ENCODE measurements around the gene PDLIM7. TPM values are rescaled to one million over a fixed set of nuclear protein-coding genes. Genes with fewer than 3 reads are reported as not detected.

PDLIM7 gene
- total RNA-seq, 1 donor: 91.4 TPM

DNA sequence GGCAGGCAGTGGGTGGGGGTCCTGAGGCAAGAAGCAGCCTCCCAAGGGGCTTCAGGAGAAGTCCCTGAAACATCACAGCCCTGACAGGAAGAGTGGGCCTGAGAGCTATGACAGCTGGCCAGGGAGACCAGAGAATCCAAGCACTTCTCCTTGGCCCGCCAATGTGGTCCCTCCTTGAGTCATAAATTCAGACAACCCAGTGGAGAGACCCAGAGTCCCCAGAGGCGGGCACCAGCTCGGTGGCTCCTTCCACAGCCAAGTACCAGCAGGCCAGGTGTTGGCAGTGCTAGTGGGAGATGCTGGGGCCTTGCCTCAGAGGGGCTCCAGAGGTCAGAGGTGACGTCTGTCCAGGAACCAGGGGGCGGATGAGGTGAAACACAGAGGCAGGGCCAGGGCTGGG is 13.8 kb upstream of the PDLIM7 start:
- TF ChIP-seq, protein P1, sequence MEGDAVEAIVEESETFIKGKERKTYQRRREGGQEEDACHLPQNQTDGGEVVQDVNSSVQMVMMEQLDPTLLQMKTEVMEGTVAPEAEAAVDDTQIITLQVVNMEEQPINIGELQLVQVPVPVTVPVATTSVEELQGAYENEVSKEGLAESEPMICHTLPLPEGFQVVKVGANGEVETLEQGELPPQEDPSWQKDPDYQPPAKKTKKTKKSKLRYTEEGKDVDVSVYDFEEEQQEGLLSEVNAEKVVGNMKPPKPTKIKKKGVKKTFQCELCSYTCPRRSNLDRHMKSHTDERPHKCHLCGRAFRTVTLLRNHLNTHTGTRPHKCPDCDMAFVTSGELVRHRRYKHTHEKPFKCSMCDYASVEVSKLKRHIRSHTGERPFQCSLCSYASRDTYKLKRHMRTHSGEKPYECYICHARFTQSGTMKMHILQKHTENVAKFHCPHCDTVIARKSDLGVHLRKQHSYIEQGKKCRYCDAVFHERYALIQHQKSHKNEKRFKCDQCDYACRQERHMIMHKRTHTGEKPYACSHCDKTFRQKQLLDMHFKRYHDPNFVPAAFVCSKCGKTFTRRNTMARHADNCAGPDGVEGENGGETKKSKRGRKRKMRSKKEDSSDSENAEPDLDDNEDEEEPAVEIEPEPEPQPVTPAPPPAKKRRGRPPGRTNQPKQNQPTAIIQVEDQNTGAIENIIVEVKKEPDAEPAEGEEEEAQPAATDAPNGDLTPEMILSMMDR (IDR thresholded peaks at IDR 0.05; ENCODE audit: insufficient read depth, low read length): no peak
- no peak for DNase-seq (ENCODE audit: low read depth)
- no peak overlapping the region for H3K4me3 ChIP-seq (ENCODE audit: low read depth, low read length)

DNA sequence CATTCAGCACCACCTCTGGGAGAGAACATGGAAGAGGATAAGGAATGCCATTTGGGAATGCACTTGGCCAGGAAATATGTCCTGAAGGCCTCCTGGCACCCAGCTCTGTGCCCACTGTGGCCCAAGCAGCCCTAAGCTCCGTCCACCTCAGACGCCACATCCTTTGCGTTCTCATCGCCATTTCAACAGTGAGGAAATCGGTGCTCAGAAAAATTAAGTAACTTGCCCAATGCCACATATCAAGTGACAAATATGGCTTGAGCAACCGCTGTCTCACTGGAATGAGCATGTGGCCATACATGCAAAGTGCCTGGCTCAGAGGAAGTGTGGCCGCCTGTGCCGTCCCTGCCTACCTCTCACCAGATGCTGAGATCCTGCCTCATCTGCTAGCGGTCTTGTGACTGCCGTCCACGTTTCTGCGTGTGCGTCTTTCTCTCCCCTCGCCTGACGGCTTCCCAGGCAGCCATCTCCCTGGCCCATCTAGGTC is 13.2 kb upstream of the PDLIM7 start:
- no peak for DNase-seq (ENCODE audit: low read depth)
- H3K4me3 ChIP-seq (ENCODE audit: low read depth, low read length): no peak overlapping the region
- TF ChIP-seq, protein P1 (IDR thresholded peaks at IDR 0.05; ENCODE audit: insufficient read depth, low read length): no peak

- no peak for DNase-seq (ENCODE audit: low read depth)
- TF ChIP-seq, protein P1 (IDR thresholded peaks at IDR 0.05; ENCODE audit: insufficient read depth, low read length): no peak
- no peak overlapping the region for H3K4me3 ChIP-seq (ENCODE audit: low read depth, low read length)
Measured at GRCh38 chr5:177509991-177510566, 12.7 kb upstream of the PDLIM7 start.

- no peak within 1 kb of the TSS for H3K4me3 ChIP-seq (ENCODE audit: low read depth, low read length)
- DNase-seq (ENCODE audit: low read depth): no peak
- TF ChIP-seq, protein P1 (IDR thresholded peaks at IDR 0.05; ENCODE audit: insufficient read depth, low read length): no peak
Measured at GRCh38 chr5:177509381-177509951, 12.1 kb upstream of the PDLIM7 start, which contains the start of gene DOK3. Gene DOK3, minus strand, starts transcription at chr5:177509826. Its CDS starts 286 bp downstream, at chr5:177509540.

DNA sequence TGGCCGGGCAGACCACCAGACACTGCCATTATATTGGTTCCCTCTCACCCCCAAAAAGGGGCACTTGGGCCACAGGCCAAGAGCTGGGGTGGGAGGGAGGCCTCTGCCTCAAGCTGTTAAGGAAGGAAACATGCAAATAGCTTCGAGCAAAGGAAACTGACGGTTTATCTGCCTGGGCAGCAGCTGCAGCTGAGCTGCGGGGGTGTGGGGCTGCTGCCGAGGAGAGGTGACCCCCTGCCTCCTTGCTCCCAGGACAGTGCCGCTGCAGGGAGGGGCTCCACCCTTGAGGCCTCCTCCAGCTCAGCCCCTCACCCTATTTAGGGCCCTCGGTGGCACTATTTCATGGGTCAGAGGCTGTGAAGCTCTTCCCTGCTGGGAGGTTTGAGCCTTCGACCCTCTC is 11.4 kb upstream of the PDLIM7 start:
- H3K4me3 ChIP-seq (ENCODE audit: low read depth, low read length): no peak overlapping the region
- TF ChIP-seq, protein P1 (IDR thresholded peaks at IDR 0.05; ENCODE audit: insufficient read depth, low read length): no peak
- no peak for DNase-seq (ENCODE audit: low read depth)

GRCh38 chr5:177508221-177508611 is 10.8 kb upstream of the PDLIM7 start:
- no peak for DNase-seq (ENCODE audit: low read depth)
- TF ChIP-seq, protein P1 (IDR thresholded peaks at IDR 0.05; ENCODE audit: insufficient read depth, low read length): no peak
- no peak overlapping the region for H3K4me3 ChIP-seq (ENCODE audit: low read depth, low read length)
